Spinal cord (tissue), 10 donors: ENCODE results near the gene ALAS1. TPM values are rescaled to one million over a fixed set of nuclear protein-coding genes. Genes with fewer than 3 reads are reported as not detected.
"Not testable (repeated sequence)": the region's sequence is repeated elsewhere in the genome, so short reads cannot be mapped to it uniquely, and the experiment has no call there.

ENCODE experiments used
- DNase-seq, 6 donors: peaks; one replicate each; pipeline versions ENCODE4 v3.0.0 to v3.0.0-alpha.2; 2013 to 2015; ENCODE audit warnings: low spot score in 6 of 6, low read depth in 4 of 6
- H3K27ac ChIP-seq: one replicate; pipeline ENCODE4 v1.5.1; 2013; ENCODE audit warnings: low read depth, low read length, control low read depth
- H3K27me3 ChIP-seq: one replicate; pipeline ENCODE4 v1.6.1; 2013; ENCODE audit warnings: low read length; ENCODE audit not compliant: control insufficient read depth, insufficient read depth
- H3K36me3 ChIP-seq: one replicate; pipeline ENCODE4 v1.6.1; 2013; ENCODE audit warnings: low read length; ENCODE audit not compliant: control insufficient read depth, insufficient read depth
- H3K4me1 ChIP-seq: one replicate; pipeline ENCODE4 v1.6.1; 2013; ENCODE audit warnings: low read length; ENCODE audit not compliant: control insufficient read depth, insufficient read depth
- H3K4me3 ChIP-seq: one replicate; pipeline ENCODE4 v1.5.1; 2013; ENCODE audit warnings: low read depth, low read length, control low read depth
- H3K9me3 ChIP-seq: one replicate; pipeline ENCODE4 v1.6.1; 2013; ENCODE audit warnings: low read length; ENCODE audit not compliant: control insufficient read depth, insufficient read depth
- WGBS: methylation state at CpG from one replicate; pipeline ENCODE4 v1.1.5; 2013; ENCODE audit warnings: missing lambda C conversion rate; ENCODE audit not compliant: insufficient coverage; 5-methylcytosine and 5-hydroxymethylcytosine counted together
- polyA plus RNA-seq, 2 donors: library from polyadenylated mRNA; unstranded; fragments of 120-200 nt; gene quantifications; one replicate each; pipeline ENCODE4 v1.2.1, GENCODE V29; 2013; ENCODE audit not compliant: insufficient read length in 2 of 2
- total RNA-seq, 2 donors: library from RNA; depleted of rRNA in 1 of 2; stranded (reverse); fragments of 120-200 nt in 1 of 2; fragments of >200 nt in 1 of 2; gene quantifications; one replicate each; pipeline versions ENCODE4 v1.2.3 to v1.2.4, GENCODE V29; 2013 to 2014
- donor health status: healthy.

Gene ALAS1
- total and polyA plus RNA-seq, 4 donors = 39.6 to 57.5 (median 52.7) TPM

- DNase-seq = no peak
- Histone ChIP-seq H3K4me3 (no peak overlapping the region), H3K9me3 (no peaks in the 10 kb centered on the region), H3K27ac (no peak overlapping the region), H3K27me3 (no peaks in the 10 kb centered on the region), H3K4me1 (peaks cover 19% of the 10 kb centered on the region), H3K36me3 (no peaks in the 10 kb centered on the region)
- WGBS = 96% methylated on average over 3 of the region's 4 CpGs
These were observed 42.0 kb upstream of the ALAS1 start for GRCh38 chr3:52155912-52156311.

- Histone ChIP-seq H3K27ac (no peak overlapping the region), H3K4me3 (no peak overlapping the region), H3K36me3 (no peaks in the 10 kb centered on the region), H3K4me1 (peaks cover 7% of the 10 kb centered on the region), H3K27me3 (no peaks in the 10 kb centered on the region), H3K9me3 (peaks cover 2% of the 10 kb centered on the region)
- WGBS = no CpG with 5 or more reads among the region's 1 CpG
- no peak for DNase-seq
These were observed 38.5 kb upstream of the ALAS1 start for GRCh38 chr3:52159503-52159902.

- WGBS = 96% methylated on average over 5 of the region's 7 CpGs
These were observed 35.6 kb upstream of the ALAS1 start for GRCh38 chr3:52162250-52162872.

GRCh38 chr3:52167240-52167639 lies 30.7 kb upstream of the ALAS1 start:
- peaks cover 2% of the 10 kb centered on the region for H3K9me3 ChIP-seq
- no peak for DNase-seq
- no peak overlapping the region for H3K4me3 ChIP-seq
- H3K4me1 ChIP-seq = no peaks in the 10 kb centered on the region
- WGBS = 27% methylated on average over 4 of the region's 9 CpGs
- H3K36me3 ChIP-seq = no peaks in the 10 kb centered on the region
- no peaks in the 10 kb centered on the region for H3K27me3 ChIP-seq
- no peak overlapping the region for H3K27ac ChIP-seq

More at GRCh38 chr3:52162250-52162872, 35.6 kb upstream of the ALAS1 start:
- DNase-seq = no peak
- no peaks in the 10 kb centered on the region for H3K4me1 ChIP-seq
- peaks cover 2% of the 10 kb centered on the region for H3K9me3 ChIP-seq
- H3K27me3 ChIP-seq = no peaks in the 10 kb centered on the region
- no peak overlapping the region for H3K4me3 ChIP-seq
- no peaks in the 10 kb centered on the region for H3K36me3 ChIP-seq
- no peak overlapping the region for H3K27ac ChIP-seq

- not testable (repeated sequence) for H3K4me1 ChIP-seq, H3K9me3 ChIP-seq, H3K27ac ChIP-seq, DNase-seq, H3K36me3 ChIP-seq, H3K27me3 ChIP-seq, H3K4me3 ChIP-seq
- no CpG with 5 or more reads among the region's 3 CpGs for WGBS
These were observed 27.7 kb upstream of the ALAS1 start for GRCh38 chr3:52170217-52170616.

- 81% methylated on average over 3 of the region's 3 CpGs for WGBS
- Histone ChIP-seq H3K36me3 (no peaks in the 10 kb centered on the region), H3K27me3 (no peaks in the 10 kb centered on the region), H3K4me1 (no peaks in the 10 kb centered on the region), H3K9me3 (no peaks in the 10 kb centered on the region), H3K27ac (no peak overlapping the region), H3K4me3 (no peak overlapping the region)
- no peak for DNase-seq
These were observed 26.3 kb upstream of the ALAS1 start for GRCh38 chr3:52171514-52172261.

GRCh38 chr3:52172262-52172757 lies 25.6 kb upstream of the ALAS1 start:
- DNase-seq = no peak
- no peaks in the 10 kb centered on the region for H3K36me3 ChIP-seq
- H3K27ac ChIP-seq = no peak overlapping the region
- no peaks in the 10 kb centered on the region for H3K27me3 ChIP-seq
- no peak overlapping the region for H3K4me3 ChIP-seq
- H3K9me3 ChIP-seq = no peaks in the 10 kb centered on the region
- 87% methylated on average over 5 of the region's 5 CpGs for WGBS
- H3K4me1 ChIP-seq = no peaks in the 10 kb centered on the region

GRCh38 chr3:52173101-52173500 lies 24.9 kb upstream of the ALAS1 start:
- Histone ChIP-seq H3K27me3 (no peaks in the 10 kb centered on the region), H3K4me3 (no peak overlapping the region), H3K27ac (no peak overlapping the region), H3K36me3 (no peaks in the 10 kb centered on the region), H3K9me3 (no peaks in the 10 kb centered on the region), H3K4me1 (no peaks in the 10 kb centered on the region)
- no peak for DNase-seq
- WGBS = no CpG with 5 or more reads among the region's 1 CpG

GRCh38 chr3:52174896-52175295 lies 23.1 kb upstream of the ALAS1 start:
- DNase-seq = no peak
- no peaks in the 10 kb centered on the region for H3K27me3 ChIP-seq
- WGBS = 93% methylated on average over 9 of the region's 9 CpGs
- H3K4me3 ChIP-seq = no peak overlapping the region
- no peaks in the 10 kb centered on the region for H3K9me3 ChIP-seq
- no peaks in the 10 kb centered on the region for H3K36me3 ChIP-seq
- no peak overlapping the region for H3K27ac ChIP-seq
- H3K4me1 ChIP-seq = no peaks in the 10 kb centered on the region
